ENCODE data around the gene APBB1.

Gene APBB1

DNA sequence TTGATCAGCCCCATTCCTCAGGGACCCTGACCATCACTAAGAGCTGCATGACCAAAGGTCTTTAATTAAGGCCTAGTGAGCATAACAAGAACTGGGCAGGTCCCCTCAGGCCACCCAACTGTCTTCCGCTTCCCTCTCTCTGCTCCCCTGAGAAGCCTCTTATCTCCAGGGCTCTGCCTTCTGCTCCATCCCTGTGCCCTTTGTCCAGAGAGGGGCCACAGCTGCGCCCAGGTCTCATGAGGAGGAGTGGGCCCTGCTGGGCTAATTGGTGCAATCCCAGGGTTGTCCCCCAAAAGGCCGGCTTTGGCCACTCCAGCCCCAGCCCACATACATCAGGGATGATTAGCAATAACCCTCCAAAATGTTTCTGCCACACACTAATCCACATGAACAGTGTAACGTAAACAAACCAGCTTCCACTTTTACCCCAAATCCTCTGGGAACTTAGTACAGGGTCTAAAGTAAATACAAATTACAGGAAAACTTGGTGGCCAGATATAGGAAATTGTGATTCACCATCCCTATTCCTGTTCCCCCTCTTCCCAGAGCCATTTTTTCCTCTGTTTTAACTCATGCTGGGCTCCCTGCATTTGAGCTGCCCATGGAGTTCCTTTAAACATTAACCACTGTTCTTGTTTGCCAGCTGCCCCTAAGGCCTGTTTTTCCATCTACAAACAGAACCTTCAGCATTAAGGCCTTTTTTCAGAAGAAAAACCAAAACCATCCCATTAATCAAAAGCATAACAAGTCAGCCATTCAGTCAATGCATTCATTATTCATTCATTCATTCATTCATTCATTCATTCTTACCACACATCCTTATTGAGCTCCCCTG lies 64.0 kb downstream of the APBB1 start:
- in situ Hi-C loops (cut with HindIII; ENCODE audit: low sequenced_read_pairs) = no loop called here

DNA sequence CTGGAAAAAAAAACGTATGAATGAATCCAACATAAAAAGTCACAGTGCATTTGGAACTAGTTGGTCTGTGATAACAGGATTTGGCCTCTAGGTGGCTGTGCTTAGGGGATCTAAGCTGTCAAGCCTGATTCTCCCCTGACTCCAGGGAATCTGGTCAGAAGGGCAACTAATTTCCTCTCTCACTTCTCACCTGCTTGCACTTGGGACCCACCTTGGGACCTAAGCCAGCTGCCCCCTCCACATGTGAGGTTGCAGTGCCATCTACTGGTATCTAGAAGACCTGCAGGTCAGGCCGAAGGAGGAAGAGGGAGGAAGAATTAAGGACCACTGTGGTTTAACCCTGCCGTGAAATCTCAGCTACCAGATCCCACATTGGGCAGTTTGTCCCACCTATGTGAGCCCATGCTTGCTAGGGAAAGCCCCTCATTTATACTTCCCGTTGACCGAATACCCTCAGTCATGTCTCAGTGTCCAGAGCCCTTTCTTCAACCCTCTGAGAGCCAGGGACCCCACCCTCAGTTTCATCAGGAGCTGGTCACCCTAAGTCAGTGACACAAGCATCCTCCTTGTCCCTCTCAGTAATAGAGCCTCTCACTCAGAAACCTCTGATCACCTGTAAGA lies 65.4 kb downstream of the APBB1 start:
- in situ Hi-C loops (cut with HindIII; ENCODE audit: low sequenced_read_pairs) = no loop called here

DNA sequence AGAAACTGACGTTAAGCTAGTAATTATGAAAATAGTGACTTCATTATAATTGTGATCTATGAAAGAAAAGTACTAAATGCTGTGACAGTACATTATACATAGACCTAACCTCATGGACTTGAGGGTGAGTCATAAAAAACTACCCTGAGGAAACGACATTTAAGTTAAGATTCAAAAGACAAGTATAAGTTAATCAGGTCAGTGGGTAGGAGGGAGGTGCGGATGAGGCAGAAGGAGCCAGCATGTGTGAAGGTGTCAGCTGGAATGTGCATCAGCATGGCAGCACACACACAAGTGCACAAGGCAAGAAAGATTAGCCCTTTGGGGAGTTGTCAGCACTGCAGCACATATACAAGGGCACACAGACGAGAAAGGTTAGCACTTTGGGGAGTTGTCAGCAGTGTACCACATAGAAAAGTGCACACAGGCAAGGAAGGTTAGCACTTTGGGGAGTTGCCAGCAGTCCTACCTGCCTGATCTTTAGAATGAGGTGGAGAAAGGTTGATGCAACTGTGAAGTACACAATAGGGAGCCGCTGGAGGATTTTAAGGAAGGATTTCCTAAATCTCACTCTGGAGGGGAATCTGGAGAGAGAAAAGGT lies 67.0 kb downstream of the APBB1 start:
- in situ Hi-C loops (cut with HindIII; ENCODE audit: low sequenced_read_pairs) = no loop called here

DNA sequence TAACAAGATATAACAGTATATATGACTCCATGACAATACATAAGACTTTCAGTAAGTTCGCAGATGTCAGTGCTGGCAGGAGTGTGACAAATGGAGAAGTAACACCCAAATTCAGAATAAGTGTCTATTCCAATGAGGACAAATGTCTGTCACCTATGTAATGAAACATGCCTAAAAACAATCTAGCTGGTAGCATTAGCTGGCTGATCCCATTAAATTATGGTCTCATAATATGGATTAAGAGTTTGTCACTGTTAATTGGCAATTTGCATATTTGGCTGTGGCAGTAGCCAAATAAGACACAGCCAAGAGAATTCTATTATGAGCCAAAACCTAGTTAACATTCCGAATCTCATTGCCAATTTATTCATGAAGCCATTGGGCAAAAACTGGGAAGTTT lies 68.4 kb downstream of the APBB1 start:
- in situ Hi-C loops (cut with HindIII; ENCODE audit: low sequenced_read_pairs) = no loop called here

DNA sequence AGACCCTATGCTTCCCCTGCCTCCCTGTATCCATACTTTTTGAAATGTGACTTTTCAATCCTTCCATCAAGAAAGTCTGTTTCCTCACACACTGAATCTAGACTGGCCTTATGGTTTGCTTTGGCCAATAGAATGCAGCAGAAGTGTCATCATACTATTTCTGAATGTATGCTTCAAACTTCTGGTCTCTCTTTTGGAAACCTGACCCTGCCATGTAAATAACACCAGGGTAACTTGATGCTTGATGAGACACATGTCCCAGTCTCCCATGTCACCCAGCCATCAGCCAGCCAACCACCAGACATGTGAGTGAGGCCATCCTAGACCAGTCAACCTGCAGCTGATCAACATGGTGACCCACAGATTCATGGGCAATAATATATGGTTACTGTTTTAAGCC lies 68.9 kb downstream of the APBB1 start:
- in situ Hi-C loops (cut with HindIII; ENCODE audit: low sequenced_read_pairs) = no loop called here

DNA sequence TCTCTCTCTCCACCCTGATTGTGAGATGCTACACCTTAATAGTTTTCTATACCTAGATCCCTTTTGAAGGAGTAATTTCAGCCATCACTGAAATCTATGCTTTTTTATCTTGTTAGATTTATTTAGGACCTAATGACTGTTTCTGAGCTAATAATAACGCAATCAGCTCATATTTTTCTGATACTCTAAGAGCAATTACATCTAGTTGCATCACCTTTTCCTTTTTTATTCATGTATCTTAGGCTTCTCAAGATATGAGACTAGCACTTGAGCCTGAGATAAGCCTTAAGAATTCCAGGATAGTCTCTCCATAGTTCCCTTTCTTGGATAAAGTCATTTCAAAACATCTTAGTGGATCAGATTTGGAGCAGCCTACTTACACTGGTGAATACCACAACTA lies 73.5 kb downstream of the APBB1 start:
- in situ Hi-C loops (cut with HindIII; ENCODE audit: low sequenced_read_pairs) = no loop called here
